Suprapubic skin (tissue), 4 donors: ENCODE data around the gene OR4X1. TPM values are rescaled to one million over a fixed set of nuclear protein-coding genes. Genes with fewer than 3 reads are reported as not detected.
"Not testable (repeated sequence)": the region's sequence is repeated elsewhere in the genome, so short reads cannot be mapped to it uniquely, and the experiment has no call there.

ENCODE experiments used
- DNase-seq, 2 donors: peaks; one replicate each; pipeline ENCODE4 v3.0.0-alpha.2; 2019; ENCODE audit warnings: low spot score in 2 of 2
- H3K27ac ChIP-seq: fragments of 200-600 bp; sonication (generic); one replicate; pipeline ENCODE4 v1.5.1; 2019
- H3K27me3 ChIP-seq: fragments of 200-600 bp; sonication (generic); one replicate; pipeline ENCODE4 v1.5.1; 2019
- H3K36me3 ChIP-seq: fragments of 200-600 bp; sonication (generic); one replicate; pipeline ENCODE4 v1.5.1; 2019
- H3K4me1 ChIP-seq: fragments of 200-600 bp; sonication (generic); one replicate; pipeline ENCODE4 v1.5.1; 2019
- H3K4me3 ChIP-seq: fragments of 200-600 bp; sonication (generic); one replicate; pipeline ENCODE4 v1.5.1; 2019; ENCODE audit warnings: mild to moderate bottlenecking
- H3K9me3 ChIP-seq: fragments of 200-600 bp; sonication (generic); one replicate; pipeline ENCODE4 v1.5.1; 2019
- EP300 ChIP-seq: sonication (generic); formaldehyde crosslinking; IDR thresholded peaks from one replicate; pipeline ENCODE4 v1.6.1; 2017; ENCODE audit warnings: antibody characterized with exemption
- POLR2A ChIP-seq, 2 donors: fragments of 450-650 bp; IDR thresholded peaks; one replicate each; pipeline ENCODE4 v1.6.1; 2017; ENCODE audit warnings: antibody characterized with exemption in 2 of 2, mild to moderate bottlenecking in 2 of 2, moderate library complexity in 2 of 2
- POLR2AphosphoS5 ChIP-seq, 3 donors: sonication (generic); formaldehyde crosslinking; IDR thresholded peaks; one replicate each; pipeline ENCODE4 v1.6.1; 2017; ENCODE audit warnings: antibody characterized with exemption in 3 of 3
- WGBS: methylation state at CpG from one replicate; pipeline ENCODE4 v1.1.5; 2018; 5-methylcytosine and 5-hydroxymethylcytosine counted together
- total RNA-seq, 4 donors: library from RNA; depleted of rRNA; stranded (reverse); fragments of >200 nt; gene quantifications; one replicate each; pipeline ENCODE4 v1.1.0, GENCODE V29; 2016
- TF ChIP-seq, protein P1 (sequence below), 2 donors: fragments of 200-600 bp in 1 of 2; fragments of 450-650 bp in 1 of 2; sonication (generic) in 1 of 2; IDR thresholded peaks; one replicate each; pipeline ENCODE4 v1.5.1; 2016 to 2019; ENCODE audit warnings: antibody characterized with exemption in 2 of 2, mild to moderate bottlenecking in 1 of 2, moderate library complexity in 1 of 2

OR4X1 gene, protein sequence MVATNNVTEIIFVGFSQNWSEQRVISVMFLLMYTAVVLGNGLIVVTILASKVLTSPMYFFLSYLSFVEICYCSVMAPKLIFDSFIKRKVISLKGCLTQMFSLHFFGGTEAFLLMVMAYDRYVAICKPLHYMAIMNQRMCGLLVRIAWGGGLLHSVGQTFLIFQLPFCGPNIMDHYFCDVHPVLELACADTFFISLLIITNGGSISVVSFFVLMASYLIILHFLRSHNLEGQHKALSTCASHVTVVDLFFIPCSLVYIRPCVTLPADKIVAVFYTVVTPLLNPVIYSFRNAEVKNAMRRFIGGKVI
- total RNA-seq: not detected

GRCh38 chr11:48263423-48263911 is at the start of gene OR4X1:
OR4X1 (plus strand) TSS chr11:48263861; CDS start chr11:48263861, 0 bp downstream.
- 41% methylated on average over 3 of the region's 3 CpGs for WGBS

DNA sequence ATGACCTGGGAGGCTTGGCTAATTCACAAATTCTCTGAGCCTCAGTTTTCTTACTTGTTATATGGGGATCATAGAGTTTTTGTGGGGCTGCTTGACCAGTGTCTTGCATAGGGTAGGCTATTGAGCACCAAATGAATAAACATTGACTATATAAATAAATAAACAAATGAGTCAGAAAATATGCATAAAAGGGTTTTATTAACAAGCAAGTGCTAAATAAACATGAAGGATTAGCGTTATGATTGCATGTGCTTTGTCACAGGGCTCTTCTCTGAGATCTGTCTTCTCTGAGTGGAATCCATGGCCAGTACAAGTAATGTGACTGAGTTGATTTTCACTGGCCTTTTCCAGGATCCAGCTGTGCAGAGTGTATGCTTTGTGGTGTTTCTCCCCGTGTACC is 47.2 kb upstream of the OR4X1 start, which contains the start of gene OR4B1:
OR4B1 (plus strand) TSS at position 301 of the 400 bp plus-strand sequence; CDS start at position 301, 0 bp downstream.
- H3K9me3 ChIP-seq: no peaks in the 10 kb centered on the region
- WGBS: 82% methylated on average over 2 of the region's 2 CpGs
- H3K4me3 ChIP-seq: no peak within 1 kb of the TSS
- no peaks in the 10 kb centered on the region for H3K4me1 ChIP-seq
- H3K36me3 ChIP-seq: no peaks in the 10 kb centered on the region
- DNase-seq: no peak
- TF ChIP-seq, protein P1, sequence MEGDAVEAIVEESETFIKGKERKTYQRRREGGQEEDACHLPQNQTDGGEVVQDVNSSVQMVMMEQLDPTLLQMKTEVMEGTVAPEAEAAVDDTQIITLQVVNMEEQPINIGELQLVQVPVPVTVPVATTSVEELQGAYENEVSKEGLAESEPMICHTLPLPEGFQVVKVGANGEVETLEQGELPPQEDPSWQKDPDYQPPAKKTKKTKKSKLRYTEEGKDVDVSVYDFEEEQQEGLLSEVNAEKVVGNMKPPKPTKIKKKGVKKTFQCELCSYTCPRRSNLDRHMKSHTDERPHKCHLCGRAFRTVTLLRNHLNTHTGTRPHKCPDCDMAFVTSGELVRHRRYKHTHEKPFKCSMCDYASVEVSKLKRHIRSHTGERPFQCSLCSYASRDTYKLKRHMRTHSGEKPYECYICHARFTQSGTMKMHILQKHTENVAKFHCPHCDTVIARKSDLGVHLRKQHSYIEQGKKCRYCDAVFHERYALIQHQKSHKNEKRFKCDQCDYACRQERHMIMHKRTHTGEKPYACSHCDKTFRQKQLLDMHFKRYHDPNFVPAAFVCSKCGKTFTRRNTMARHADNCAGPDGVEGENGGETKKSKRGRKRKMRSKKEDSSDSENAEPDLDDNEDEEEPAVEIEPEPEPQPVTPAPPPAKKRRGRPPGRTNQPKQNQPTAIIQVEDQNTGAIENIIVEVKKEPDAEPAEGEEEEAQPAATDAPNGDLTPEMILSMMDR (IDR thresholded peaks at IDR 0.05): no peak
- TF ChIP-seq POLR2A (IDR thresholded peaks at IDR 0.05) (no peak), EP300 (no peak), POLR2AphosphoS5 (IDR thresholded peaks at IDR 0.05) (no peak)
- H3K27ac ChIP-seq: no peak within 1 kb of the TSS
- no peaks in the 10 kb centered on the region for H3K27me3 ChIP-seq

More at GRCh38 chr11:48263423-48263911, at the start of gene OR4X1:
- no peaks in the 10 kb centered on the region for H3K36me3 ChIP-seq
- no peaks in the 10 kb centered on the region for H3K27me3 ChIP-seq
- no peaks in the 10 kb centered on the region for H3K4me1 ChIP-seq
- no peak within 1 kb of the TSS for H3K4me3 ChIP-seq
- H3K9me3 ChIP-seq: no peaks in the 10 kb centered on the region
- no peak for DNase-seq
- H3K27ac ChIP-seq: no peak within 1 kb of the TSS
- TF ChIP-seq POLR2AphosphoS5 (IDR thresholded peaks at IDR 0.05) (no peak), EP300 (no peak), POLR2A (IDR thresholded peaks at IDR 0.05) (no peak)
- TF ChIP-seq, protein P1 (IDR thresholded peaks at IDR 0.05): no peak

GRCh38 chr11:48228761-48229160 is 34.9 kb upstream of the OR4X1 start:
- WGBS: 93% methylated on average over 10 of the region's 18 CpGs
- Histone ChIP-seq H3K4me1 (no peaks in the 10 kb centered on the region), H3K27ac (no peak overlapping the region), H3K27me3 (no peaks in the 10 kb centered on the region), H3K9me3 (peaks cover 7% of the 10 kb centered on the region), H3K36me3 (no peaks in the 10 kb centered on the region), H3K4me3 (no peak overlapping the region)
- no peak for DNase-seq
- TF ChIP-seq POLR2A (IDR thresholded peaks at IDR 0.05): no peak
- no peak for TF ChIP-seq POLR2AphosphoS5 (IDR thresholded peaks at IDR 0.05)
- no peak for TF ChIP-seq EP300
- TF ChIP-seq, protein P1 (IDR thresholded peaks at IDR 0.05): no peak

- not testable (repeated sequence) for H3K9me3 ChIP-seq, H3K4me1 ChIP-seq, H3K27me3 ChIP-seq, DNase-seq, H3K4me3 ChIP-seq, H3K27ac ChIP-seq, H3K36me3 ChIP-seq
- 96% methylated on average over 11 of the region's 11 CpGs for WGBS
These were observed 33.6 kb upstream of the OR4X1 start for GRCh38 chr11:48230057-48230456.

GRCh38 chr11:48237727-48238126 is 25.9 kb upstream of the OR4X1 start:
- Histone ChIP-seq H3K27ac (no peak overlapping the region), H3K4me1 (no peaks in the 10 kb centered on the region), H3K36me3 (no peaks in the 10 kb centered on the region), H3K4me3 (no peak overlapping the region), H3K27me3 (no peaks in the 10 kb centered on the region), H3K9me3 (peaks cover 8% of the 10 kb centered on the region)
- TF ChIP-seq EP300 (no peak), POLR2A (IDR thresholded peaks at IDR 0.05) (no peak), POLR2AphosphoS5 (IDR thresholded peaks at IDR 0.05) (no peak)
- TF ChIP-seq, protein P1 (IDR thresholded peaks at IDR 0.05): no peak
- DNase-seq: no peak
- WGBS: 42% methylated on average over 3 of the region's 3 CpGs
